PC-3 (cell line): ENCODE measurements around the gene IPO8.

Source experiments
- CTCF ChIP-seq: fragments of 300-600 bp; sonication (generic); conservative IDR thresholded peaks from 2 replicates; pipeline ENCODE4 v1.5.1; 2017; ENCODE audit warnings: antibody characterized with exemption, low read depth, mild to moderate bottlenecking, low read length
- EZH2 ChIP-seq: fragments of 300-600 bp; sonication (generic); IDR thresholded peaks from one replicate; pipeline ENCODE4 v1.6.1; 2017; ENCODE audit warnings: antibody characterized with exemption, mild to moderate bottlenecking, low read length; ENCODE audit not compliant: unreplicated experiment

GRCh38 chr12:30580344-30580743, 115.3 kb downstream of the IPO8 start:
- TF ChIP-seq CTCF (no peak), EZH2 (no peak)
